ENCODE results near the gene TMEM150B.
"Not testable (repeated sequence)": the region's sequence is repeated elsewhere in the genome, so short reads cannot be mapped to it uniquely, and the experiment has no call there.

Gene TMEM150B

GRCh38 chr19:55339105-55339888, 14.2 kb upstream of the TMEM150B start, which contains the start of gene KMT5C:
KMT5C (plus strand) TSS chr19:55339876; CDS start chr19:55341937, 2,061 bp downstream.
- 0 out of 2 replicates have a peak, but pooled peaks cover 3% of the 10 kb centered on the region for H4K20me1 ChIP-seq (ENCODE audit: control insufficient read depth, insufficient read depth, low read depth, low read length)
- peaks cover 16% of the 10 kb centered on the region for H3K36me3 ChIP-seq (ENCODE audit: control insufficient read depth, low read length)
- H3K4me1 ChIP-seq (ENCODE audit: control insufficient read depth, low read length), result peaks cover 23% of the 10 kb centered on the region
- peaks cover 18% of the 10 kb centered on the region for H3K79me2 ChIP-seq (ENCODE audit: control insufficient read depth, low read length)
- H3K4me2 ChIP-seq (ENCODE audit: low read length), result peak within 1 kb of the TSS; percentile 98
- H3K9me2 ChIP-seq (replicated peaks; ENCODE audit: control insufficient read depth, low read length), result no peaks in the 10 kb centered on the region
- peak within 1 kb of the TSS; percentile 64 for H3K27ac ChIP-seq (ENCODE audit: low read depth, low read length)
- H3K4me3 ChIP-seq (ENCODE audit: low read length), result peak within 1 kb of the TSS; percentile 99
- no peaks in the 10 kb centered on the region for H3K9me3 ChIP-seq (ENCODE audit: control insufficient read depth, insufficient read depth, low read length)
- TF ChIP-seq EZH2phosphoT487 (IDR thresholded peaks at IDR 0.05; ENCODE audit: borderline replicate concordance, low read length), result no peak
- TF ChIP-seq, protein P1, sequence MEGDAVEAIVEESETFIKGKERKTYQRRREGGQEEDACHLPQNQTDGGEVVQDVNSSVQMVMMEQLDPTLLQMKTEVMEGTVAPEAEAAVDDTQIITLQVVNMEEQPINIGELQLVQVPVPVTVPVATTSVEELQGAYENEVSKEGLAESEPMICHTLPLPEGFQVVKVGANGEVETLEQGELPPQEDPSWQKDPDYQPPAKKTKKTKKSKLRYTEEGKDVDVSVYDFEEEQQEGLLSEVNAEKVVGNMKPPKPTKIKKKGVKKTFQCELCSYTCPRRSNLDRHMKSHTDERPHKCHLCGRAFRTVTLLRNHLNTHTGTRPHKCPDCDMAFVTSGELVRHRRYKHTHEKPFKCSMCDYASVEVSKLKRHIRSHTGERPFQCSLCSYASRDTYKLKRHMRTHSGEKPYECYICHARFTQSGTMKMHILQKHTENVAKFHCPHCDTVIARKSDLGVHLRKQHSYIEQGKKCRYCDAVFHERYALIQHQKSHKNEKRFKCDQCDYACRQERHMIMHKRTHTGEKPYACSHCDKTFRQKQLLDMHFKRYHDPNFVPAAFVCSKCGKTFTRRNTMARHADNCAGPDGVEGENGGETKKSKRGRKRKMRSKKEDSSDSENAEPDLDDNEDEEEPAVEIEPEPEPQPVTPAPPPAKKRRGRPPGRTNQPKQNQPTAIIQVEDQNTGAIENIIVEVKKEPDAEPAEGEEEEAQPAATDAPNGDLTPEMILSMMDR (IDR thresholded peaks at IDR 0.05; ENCODE audit: low read depth, low read length, poor library complexity, severe bottlenecking), result no peak
- H3K27me3 ChIP-seq (ENCODE audit: control insufficient read depth, low read length), result peaks cover 7% of the 10 kb centered on the region
- H3F3A ChIP-seq (ENCODE audit: control insufficient read depth, insufficient read depth), result no peaks in the 10 kb centered on the region

GRCh38 chr19:55336101-55336500, 11.0 kb upstream of the TMEM150B start:
- Histone ChIP-seq H3F3A (ENCODE audit: control insufficient read depth, insufficient read depth) (no peaks in the 10 kb centered on the region), H3K4me3 (ENCODE audit: low read length) (no peak overlapping the region), H4K20me1 (ENCODE audit: control insufficient read depth, insufficient read depth, low read depth, low read length) (no peaks in the 10 kb centered on the region), H3K4me2 (ENCODE audit: low read length) (no peak overlapping the region), H3K9me2 (replicated peaks; ENCODE audit: control insufficient read depth, low read length) (no peaks in the 10 kb centered on the region), H3K27me3 (ENCODE audit: control insufficient read depth, low read length) (peaks cover 21% of the 10 kb centered on the region), H3K79me2 (ENCODE audit: control insufficient read depth, low read length) (peaks cover 11% of the 10 kb centered on the region), H3K9me3 (ENCODE audit: control insufficient read depth, insufficient read depth, low read length) (no peaks in the 10 kb centered on the region), H3K4me1 (ENCODE audit: control insufficient read depth, low read length) (peaks cover 17% of the 10 kb centered on the region), H3K27ac (ENCODE audit: low read depth, low read length) (no peak overlapping the region), H3K36me3 (ENCODE audit: control insufficient read depth, low read length) (no peaks in the 10 kb centered on the region)
- no peak for TF ChIP-seq EZH2phosphoT487 (IDR thresholded peaks at IDR 0.05; ENCODE audit: borderline replicate concordance, low read length)
- TF ChIP-seq, protein P1 (IDR thresholded peaks at IDR 0.05; ENCODE audit: low read depth, low read length, poor library complexity, severe bottlenecking), result no peak

DNA sequence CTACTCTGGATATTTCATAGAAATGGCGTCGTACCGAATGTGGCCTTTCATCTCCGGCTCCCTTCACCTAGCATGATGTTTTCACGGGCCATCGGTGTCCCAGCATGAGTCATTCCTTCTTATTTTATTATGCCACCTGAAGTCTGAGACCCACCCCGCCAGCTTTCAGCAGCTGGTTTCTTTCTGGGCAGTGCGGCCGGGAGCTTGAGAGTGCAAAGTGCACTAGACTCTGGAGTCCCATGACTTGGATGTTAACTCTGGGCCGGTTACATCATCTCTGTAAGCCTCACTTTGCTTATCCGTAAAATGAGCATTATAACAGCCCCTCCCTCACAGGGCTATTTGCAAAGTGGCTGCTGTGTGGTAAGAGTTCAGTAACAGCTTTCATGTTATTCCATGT, 8.7 kb upstream of the TMEM150B start:
- Histone ChIP-seq H3K27ac (ENCODE audit: low read depth, low read length) (no peak overlapping the region), H3K4me2 (ENCODE audit: low read length) (no peak overlapping the region), H3K36me3 (ENCODE audit: control insufficient read depth, low read length) (no peaks in the 10 kb centered on the region), H3K4me1 (ENCODE audit: control insufficient read depth, low read length) (peaks cover 9% of the 10 kb centered on the region), H3F3A (ENCODE audit: control insufficient read depth, insufficient read depth) (no peaks in the 10 kb centered on the region), H3K9me3 (ENCODE audit: control insufficient read depth, insufficient read depth, low read length) (no peaks in the 10 kb centered on the region), H3K79me2 (ENCODE audit: control insufficient read depth, low read length) (no peaks in the 10 kb centered on the region), H3K4me3 (ENCODE audit: low read length) (no peak overlapping the region), H3K9me2 (replicated peaks; ENCODE audit: control insufficient read depth, low read length) (no peaks in the 10 kb centered on the region), H3K27me3 (ENCODE audit: control insufficient read depth, low read length) (peaks cover 21% of the 10 kb centered on the region), H4K20me1 (ENCODE audit: control insufficient read depth, insufficient read depth, low read depth, low read length) (no peaks in the 10 kb centered on the region)
- TF ChIP-seq, protein P1 (IDR thresholded peaks at IDR 0.05; ENCODE audit: low read depth, low read length, poor library complexity, severe bottlenecking), result no peak
- no peak for TF ChIP-seq EZH2phosphoT487 (IDR thresholded peaks at IDR 0.05; ENCODE audit: borderline replicate concordance, low read length)

DNA sequence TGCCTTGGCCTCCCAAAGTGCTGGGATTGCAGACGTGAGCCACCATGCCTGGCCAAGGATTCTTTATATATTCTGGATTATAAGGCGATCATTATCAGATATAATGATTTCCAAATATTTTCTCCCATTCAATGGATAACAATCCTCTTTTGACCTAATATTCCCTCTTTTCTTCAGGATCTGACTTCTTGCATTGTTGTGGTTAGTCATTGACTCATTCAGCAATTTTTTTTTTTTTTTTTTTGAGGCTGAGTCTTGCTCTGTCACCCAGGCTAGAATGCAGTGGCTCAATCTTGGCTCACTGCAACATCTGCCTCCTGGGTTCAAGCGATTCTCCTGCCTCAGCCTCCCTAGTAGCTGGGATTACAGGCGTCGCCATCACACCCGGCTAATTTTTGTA, 4.7 kb upstream of the TMEM150B start:
- H4K20me1 ChIP-seq (ENCODE audit: control insufficient read depth, insufficient read depth, low read depth, low read length); H3K36me3 ChIP-seq (ENCODE audit: control insufficient read depth, low read length); H3K79me2 ChIP-seq (ENCODE audit: control insufficient read depth, low read length); H3K9me2 ChIP-seq (replicated peaks; ENCODE audit: control insufficient read depth, low read length); H3K4me3 ChIP-seq (ENCODE audit: low read length); H3K27ac ChIP-seq (ENCODE audit: low read depth, low read length); H3K9me3 ChIP-seq (ENCODE audit: control insufficient read depth, insufficient read depth, low read length); H3F3A ChIP-seq (ENCODE audit: control insufficient read depth, insufficient read depth); H3K4me2 ChIP-seq (ENCODE audit: low read length); H3K4me1 ChIP-seq (ENCODE audit: control insufficient read depth, low read length): not testable (repeated sequence)
- H3K27me3 ChIP-seq (ENCODE audit: control insufficient read depth, low read length), result peaks cover 15% of the 10 kb centered on the region

- H3K9me2 ChIP-seq (replicated peaks; ENCODE audit: control insufficient read depth, low read length); H3K79me2 ChIP-seq (ENCODE audit: control insufficient read depth, low read length); H3F3A ChIP-seq (ENCODE audit: control insufficient read depth, insufficient read depth); H3K4me3 ChIP-seq (ENCODE audit: low read length); H3K36me3 ChIP-seq (ENCODE audit: control insufficient read depth, low read length); H3K4me1 ChIP-seq (ENCODE audit: control insufficient read depth, low read length); H4K20me1 ChIP-seq (ENCODE audit: control insufficient read depth, insufficient read depth, low read depth, low read length); H3K4me2 ChIP-seq (ENCODE audit: low read length); H3K9me3 ChIP-seq (ENCODE audit: control insufficient read depth, insufficient read depth, low read length); H3K27ac ChIP-seq (ENCODE audit: low read depth, low read length): not testable (repeated sequence)
- H3K27me3 ChIP-seq (ENCODE audit: control insufficient read depth, low read length), result peaks cover 12% of the 10 kb centered on the region
Observed at GRCh38 chr19:55328774-55329318, 3.7 kb upstream of the TMEM150B start.

All from DOHH2 (cell line).